DND-41 (cell line): ENCODE measurements around the gene NPC2.
"Not testable (repeated sequence)": the region's sequence is repeated elsewhere in the genome, so short reads cannot be mapped to it uniquely, and the experiment has no call there.

ENCODE experiments used
- ATAC-seq: fragments of 200-7000 bp; cut with Tn5 transposase; 3 replicates; pipeline ENCODE4 v1.9.1; 2021; ENCODE audit warnings: low read depth; ENCODE audit not compliant: insufficient read depth
- DNase-seq: peaks from one replicate; pipeline ENCODE4 v3.0.0-alpha.2; 2020
- H2AFZ ChIP-seq: 2 replicates; pipeline ENCODE4 v1.6.0; 2012; ENCODE audit warnings: low read depth, low read length
- H3K27ac ChIP-seq: 2 replicates; pipeline ENCODE4 v1.5.1; 2012; ENCODE audit warnings: low read length, inconsistent platforms
- H3K27me3 ChIP-seq: fragments of 200-600 bp; sonication (generic); 2 replicates; pipeline ENCODE4 v1.6.0; 2012; ENCODE audit warnings: low read length, mild to moderate bottlenecking, inconsistent platforms; ENCODE audit not compliant: insufficient read depth, poor library complexity
- H3K36me3 ChIP-seq: 2 replicates; pipeline ENCODE4 v1.5.1; 2012; ENCODE audit warnings: low read length, inconsistent platforms; ENCODE audit not compliant: insufficient read depth
- H3K4me1 ChIP-seq: 2 replicates; pipeline ENCODE4 v1.5.1; 2012; ENCODE audit warnings: mild to moderate bottlenecking, low read length; ENCODE audit not compliant: insufficient read depth
- H3K4me2 ChIP-seq: 2 replicates; pipeline ENCODE4 v1.6.0; 2012; ENCODE audit warnings: mild to moderate bottlenecking, moderate library complexity, low read length, inconsistent platforms; ENCODE audit not compliant: insufficient read depth
- H3K4me3 ChIP-seq, 2 experiments: fragments of 200-600 bp in 1 of 2; shearing (Covaris generic) in 1 of 2; 2 replicates each; pipeline ENCODE4 v1.5.1; 2012 to 2016; ENCODE audit warnings: inconsistent platforms in 2 of 2, low read length in 2 of 2, mild to moderate bottlenecking in 2 of 2, low read depth in 1 of 2, moderate library complexity in 1 of 2
- H3K79me2 ChIP-seq: 2 replicates; pipeline ENCODE4 v1.6.0; 2012; ENCODE audit warnings: low read length, inconsistent platforms; ENCODE audit not compliant: insufficient read depth
- H3K9ac ChIP-seq: 2 replicates; pipeline ENCODE4 v1.6.0; 2012; ENCODE audit warnings: low read depth, mild to moderate bottlenecking, inconsistent platforms, low read length, moderate library complexity
- H3K9me3 ChIP-seq: 2 replicates; pipeline ENCODE4 v1.5.1; 2012; ENCODE audit warnings: low read length, moderate library complexity, mild to moderate bottlenecking, inconsistent platforms; ENCODE audit not compliant: insufficient read depth, severe bottlenecking
- H4K20me1 ChIP-seq: 2 replicates; pipeline ENCODE4 v1.6.0; 2012; ENCODE audit warnings: low read length; ENCODE audit not compliant: insufficient read depth
- CTCF ChIP-seq: IDR thresholded peaks from 2 replicates; pipeline ENCODE4 v1.5.1; 2012; ENCODE audit warnings: borderline replicate concordance, low read length, moderate library complexity, mild to moderate bottlenecking; ENCODE audit not compliant: poor library complexity, severe bottlenecking; ENCODE audit errors: extremely low read depth
- EZH2 ChIP-seq: IDR thresholded peaks from 3 replicates; pipeline ENCODE4 v1.6.1; 2012; ENCODE audit warnings: borderline replicate concordance, low read depth, mild to moderate bottlenecking, moderate library complexity, low read length, inconsistent platforms; ENCODE audit not compliant: severe bottlenecking

NPC2 gene

GRCh38 chr14:74539503-74539902 is 46.4 kb upstream of the NPC2 start:
- DNase-seq (no peak), ATAC-seq (no peak)
- Histone ChIP-seq H2AFZ (no peak overlapping the region), H3K79me2 (no peaks in the 10 kb centered on the region), H3K4me1 (no peaks in the 10 kb centered on the region), H3K9ac (no peak overlapping the region), H3K4me2 (no peak overlapping the region), H3K36me3 (no peaks in the 10 kb centered on the region), H4K20me1 (no peaks in the 10 kb centered on the region), H3K4me3 (no peak overlapping the region), H3K27me3 (peaks cover 4% of the 10 kb centered on the region), H3K9me3 (no peaks in the 10 kb centered on the region), H3K27ac (no peak overlapping the region)
- TF ChIP-seq CTCF (no peak), EZH2 (no peak)

GRCh38 chr14:74538411-74539391 is 45.6 kb upstream of the NPC2 start:
- no peak for DNase-seq
- ATAC-seq: no peak
- no peak overlapping the region for H2AFZ ChIP-seq
- no peak overlapping the region for H3K4me3 ChIP-seq
- H3K9ac ChIP-seq: no peak overlapping the region
- no peaks in the 10 kb centered on the region for H3K9me3 ChIP-seq
- H3K4me1 ChIP-seq: no peaks in the 10 kb centered on the region
- H3K27me3 ChIP-seq: peaks cover 4% of the 10 kb centered on the region
- H3K36me3 ChIP-seq: no peaks in the 10 kb centered on the region
- TF ChIP-seq EZH2 (no peak), CTCF (no peak)
- H3K27ac ChIP-seq: no peak overlapping the region
- no peaks in the 10 kb centered on the region for H4K20me1 ChIP-seq
- H3K79me2 ChIP-seq: no peaks in the 10 kb centered on the region
- no peak overlapping the region for H3K4me2 ChIP-seq

GRCh38 chr14:74536336-74536735 is 43.2 kb upstream of the NPC2 start:
- not testable (repeated sequence) for H3K27me3 ChIP-seq, H3K9me3 ChIP-seq, H3K4me1 ChIP-seq, H3K27ac ChIP-seq, H4K20me1 ChIP-seq, ATAC-seq, H3K36me3 ChIP-seq, H2AFZ ChIP-seq, DNase-seq, H3K79me2 ChIP-seq, H3K9ac ChIP-seq, H3K4me3 ChIP-seq, H3K4me2 ChIP-seq

- DNase-seq: no peak
- no peak overlapping the region for H3K4me2 ChIP-seq
- H3K79me2 ChIP-seq: no peaks in the 10 kb centered on the region
- H3K9me3 ChIP-seq: no peaks in the 10 kb centered on the region
- TF ChIP-seq CTCF (no peak), EZH2 (no peak)
- H3K4me3 ChIP-seq: no peak overlapping the region
- no peaks in the 10 kb centered on the region for H3K36me3 ChIP-seq
- no peaks in the 10 kb centered on the region for H3K4me1 ChIP-seq
- H3K9ac ChIP-seq: no peak overlapping the region
- no peak overlapping the region for H2AFZ ChIP-seq
- no peak for ATAC-seq
- no peak overlapping the region for H3K27ac ChIP-seq
- H4K20me1 ChIP-seq: no peaks in the 10 kb centered on the region
- H3K27me3 ChIP-seq: no peaks in the 10 kb centered on the region
Measured at GRCh38 chr14:74535756-74536325, 42.7 kb upstream of the NPC2 start.
